GM18511 (cell line): Measurements from ENCODE around the gene GIT1.

Experiments used
- ATAC-seq: cut with Tn5 transposase; IDR thresholded peaks from one replicate; pipeline ENCODE4 v1.9.1; 2021; ENCODE audit warnings: mild to moderate bottlenecking, moderate library complexity; ENCODE audit not compliant: unreplicated experiment

GIT1 gene

GRCh38 chr17:29533976-29534375 is 55.5 kb downstream of the GIT1 start:
- ATAC-seq, result no peak

DNA sequence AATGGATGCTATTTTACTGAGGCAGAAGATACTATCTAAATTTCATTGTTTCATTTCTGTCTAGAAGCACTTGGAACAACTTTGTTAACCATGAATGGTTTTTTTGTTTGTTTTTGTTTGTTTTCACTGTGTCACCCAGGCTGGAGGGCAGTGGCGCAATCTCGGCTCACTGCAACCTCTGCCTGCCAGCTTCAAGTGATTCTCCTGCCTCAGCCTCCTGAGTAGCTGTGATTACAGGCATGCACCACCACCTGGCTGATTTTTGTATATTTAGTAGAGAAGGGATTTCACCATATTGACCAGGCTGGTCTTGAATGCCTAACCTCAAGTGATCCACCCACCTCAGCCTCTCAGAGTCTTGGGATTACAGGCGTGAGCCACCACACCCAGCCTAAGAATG is 63.1 kb downstream of the GIT1 start:
- ATAC-seq, result no peak

GRCh38 chr17:29524692-29525091 is 64.8 kb downstream of the GIT1 start:
- ATAC-seq, result no peak
